H1 (cell line): ENCODE results near the gene MAP1LC3C. TPM values are rescaled to one million over a fixed set of nuclear protein-coding genes. Genes with fewer than 3 reads are reported as not detected.

Source experiments
- CTCF ChIA-PET: fragments of 300-600 bp; sonication (Branson Sonifier 250); formaldehyde crosslinking; loops from one replicate; lab custom pipeline; 2021; ENCODE audit not compliant: partially characterized antibody; lab: Charles Lee
- POLR2A ChIA-PET: fragments of 300-600 bp; sonication (Branson Sonifier 250); formaldehyde crosslinking; loops from one replicate; lab custom pipeline; 2021; ENCODE audit warnings: inconsistent platforms; ENCODE audit not compliant: partially characterized antibody; lab: Charles Lee
- DNase-seq, 2 experiments: peaks; one replicate each; pipeline versions ENCODE4 v3.0.0 to v3.0.0-alpha.2; 2010 to 2022; ENCODE audit warnings: low spot score in 2 of 2, low read depth in 1 of 2, mixed read lengths in 1 of 2
- FAIRE-seq: peaks from 2 replicates; lab custom pipeline; 2011; peaks lifted over from hg19 to GRCh38; lab: Jason Lieb, UNC
- H2AFZ ChIP-seq: 2 replicates; pipeline ENCODE4 v1.8.1; 2012; ENCODE audit warnings: low read length, inconsistent platforms
- H2AK5ac ChIP-seq: 2 replicates; pipeline ENCODE4 v1.6.1; 2013; ENCODE audit warnings: low read depth, low read length
- H2BK120ac ChIP-seq: replicated peaks from 2 replicates; pipeline ENCODE3; 2013; ENCODE audit warnings: low read depth, low read length, inconsistent platforms
- H2BK12ac ChIP-seq: 2 replicates; pipeline ENCODE4 v1.6.1; 2013; ENCODE audit warnings: low read depth, low read length
- H2BK15ac ChIP-seq: 2 replicates; pipeline ENCODE4 v1.6.1; 2013; ENCODE audit warnings: low read length
- H2BK20ac ChIP-seq: 2 replicates; pipeline ENCODE4 v1.6.1; 2013; ENCODE audit warnings: low read length
- H2BK5ac ChIP-seq: 2 replicates; pipeline ENCODE4 v1.6.1; 2013; ENCODE audit warnings: low read depth, low read length
- H3K14ac ChIP-seq: 2 replicates; pipeline ENCODE4 v1.6.1; 2013; ENCODE audit warnings: inconsistent platforms; ENCODE audit not compliant: insufficient read length
- H3K18ac ChIP-seq: 2 replicates; pipeline ENCODE4 v1.6.1; 2013; ENCODE audit warnings: low read length; ENCODE audit errors: extremely low read depth
- H3K23ac ChIP-seq: 2 replicates; pipeline ENCODE4 v1.6.1; 2013; ENCODE audit warnings: inconsistent platforms; ENCODE audit not compliant: insufficient read length
- H3K23me2 ChIP-seq: 2 replicates; pipeline ENCODE4 v1.6.1; 2013; ENCODE audit warnings: low read depth, low read length
- H3K27ac ChIP-seq: 2 replicates; pipeline ENCODE4 v1.6.1; 2011; ENCODE audit warnings: low read depth, low read length, inconsistent platforms
- H3K27me3 ChIP-seq, 4 experiments: replicated peaks in 1 of 4; 1 replicate in 1 of 4; 2 replicates in 3 of 4; pipeline versions ENCODE4 v1.6.1 to v1.8.1; 2011 to 2013; ENCODE audit warnings: low read length in 3 of 4, mild to moderate bottlenecking in 3 of 4, inconsistent platforms in 2 of 4, mixed read lengths in 2 of 4, moderate library complexity in 1 of 4; ENCODE audit not compliant: control insufficient read depth in 3 of 4, insufficient read depth in 3 of 4; ENCODE audit errors: extremely low read depth in 1 of 4
- H3K36me3 ChIP-seq, 4 experiments: 2 replicates each; pipeline versions ENCODE4 v1.6.1 to v1.8.1; 2011 to 2013; ENCODE audit warnings: mild to moderate bottlenecking in 4 of 4, low read length in 3 of 4, moderate library complexity in 2 of 4, control low read depth in 1 of 4, inconsistent platforms in 1 of 4; ENCODE audit not compliant: insufficient read depth in 4 of 4, control insufficient read depth in 2 of 4
- H3K4ac ChIP-seq: replicated peaks from 2 replicates; pipeline ENCODE3; 2013; ENCODE audit warnings: low read length, low read depth, mixed read lengths, inconsistent platforms; ENCODE audit not compliant: insufficient read length
- H3K4me1 ChIP-seq, 4 experiments: replicated peaks in 1 of 4; 1 replicate in 1 of 4; 2 replicates in 3 of 4; pipeline versions ENCODE4 v1.6.1 to v1.8.1; 2011 to 2013; ENCODE audit warnings: low read length in 3 of 4, inconsistent platforms in 2 of 4, mixed read lengths in 1 of 4; ENCODE audit not compliant: insufficient read depth in 4 of 4, control insufficient read depth in 3 of 4
- H3K4me2 ChIP-seq, 2 experiments: 2 replicates each; pipeline versions ENCODE4 v1.6.1 to v1.8.1; 2011 to 2013; ENCODE audit warnings: low read depth in 2 of 2, low read length in 2 of 2, control low read depth in 1 of 2, inconsistent platforms in 1 of 2, mild to moderate bottlenecking in 1 of 2; ENCODE audit not compliant: insufficient read depth in 1 of 2
- H3K4me3 ChIP-seq, 4 experiments: fragments of 200-600, 300-600 bp in 1 of 4; sonication (generic), shearing (Covaris generic), sonication (Bioruptor Twin) in 1 of 4; 2 replicates each; pipeline versions ENCODE4 v1.5.1 to v1.8.1; 2011 to 2016; ENCODE audit warnings: low read length in 4 of 4, low read depth in 3 of 4, control low read depth in 2 of 4, inconsistent platforms in 2 of 4, mild to moderate bottlenecking in 2 of 4, mixed read lengths in 1 of 4, moderate library complexity in 1 of 4; ENCODE audit not compliant: insufficient read depth in 2 of 4; ENCODE audit errors: extremely low read depth in 1 of 4
- H3K56ac ChIP-seq: replicated peaks from 2 replicates; pipeline ENCODE3; 2013; ENCODE audit warnings: low read depth, mild to moderate bottlenecking, mixed read lengths, low read length, inconsistent platforms; ENCODE audit not compliant: insufficient read length
- H3K79me1 ChIP-seq: 2 replicates; pipeline ENCODE4 v1.6.1; 2013; ENCODE audit warnings: low read depth, low read length, control low read depth
- H3K79me2 ChIP-seq, 2 experiments: 2 replicates each; pipeline versions ENCODE4 v1.6.1 to v1.8.1; 2012 to 2013; ENCODE audit warnings: low read length in 2 of 2, mild to moderate bottlenecking in 2 of 2, inconsistent platforms in 1 of 2; ENCODE audit not compliant: insufficient read depth in 2 of 2, control insufficient read depth in 1 of 2
- H3K9ac ChIP-seq, 4 experiments: replicated peaks in 1 of 4; 1 replicate in 1 of 4; 2 replicates in 3 of 4; pipeline versions ENCODE4 v1.6.1 to v1.8.1; 2011 to 2013; ENCODE audit warnings: low read depth in 3 of 4, low read length in 3 of 4, control low read depth in 2 of 4, mild to moderate bottlenecking in 2 of 4, moderate library complexity in 2 of 4, inconsistent platforms in 1 of 4; ENCODE audit errors: extremely low read depth in 1 of 4
- H3K9me3 ChIP-seq, 2 experiments: 2 replicates each; pipeline versions ENCODE4 v1.6.1 to v1.8.1; 2012 to 2013; ENCODE audit warnings: mild to moderate bottlenecking in 2 of 2, moderate library complexity in 2 of 2, control low read depth in 1 of 2, inconsistent platforms in 1 of 2, low read depth in 1 of 2, low read length in 1 of 2, mixed read lengths in 1 of 2; ENCODE audit not compliant: insufficient read depth in 2 of 2
- H4K20me1 ChIP-seq, 2 experiments: replicated peaks in 1 of 2; 2 replicates each; pipeline versions ENCODE3 to v1.8.1; 2011 to 2013; ENCODE audit warnings: inconsistent platforms in 2 of 2, low read length in 2 of 2, mild to moderate bottlenecking in 1 of 2; ENCODE audit not compliant: insufficient read depth in 2 of 2, control insufficient read depth in 1 of 2
- H4K5ac ChIP-seq: 2 replicates; pipeline ENCODE4 v1.6.1; 2013; ENCODE audit warnings: low read length, low read depth, mixed read lengths, inconsistent platforms; ENCODE audit not compliant: insufficient read length
- H4K8ac ChIP-seq: 2 replicates; pipeline ENCODE4 v1.8.0; 2013; ENCODE audit warnings: mild to moderate bottlenecking, moderate library complexity, low read length, inconsistent platforms; ENCODE audit not compliant: insufficient read depth; ENCODE audit errors: extremely low read depth
- H4K91ac ChIP-seq: replicated peaks from 2 replicates; pipeline ENCODE3; 2013; ENCODE audit warnings: low read length, mixed read lengths, inconsistent platforms; ENCODE audit not compliant: insufficient read length
- BACH1 ChIP-seq: IDR thresholded peaks from 2 replicates; pipeline ENCODE4 v1.6.1; 2012; ENCODE audit warnings: low read length, improper control_type of control experiment
- CBX8 ChIP-seq: fragments of 300-800, 300-1000 bp; sonication (generic); IDR thresholded peaks from 2 replicates; pipeline ENCODE4 v1.7.1; 2016; ENCODE audit warnings: low read depth, low read length, borderline replicate concordance
- EP300 ChIP-seq, 2 experiments: IDR thresholded peaks; 1 replicate in 1 of 2; 2 replicates in 1 of 2; pipeline ENCODE4 v1.6.1; 2011 to 2012; ENCODE audit warnings: low read depth in 2 of 2, low read length in 2 of 2, mild to moderate bottlenecking in 2 of 2, borderline replicate concordance in 1 of 2, inconsistent platforms in 1 of 2, moderate library complexity in 1 of 2
- GTF2F1 ChIP-seq: IDR thresholded peaks from 2 replicates; pipeline ENCODE4 v1.6.1; 2012; ENCODE audit warnings: low read depth, low read length, improper control_type of control experiment, borderline replicate concordance
- HDAC2 ChIP-seq, 2 experiments: fragments of 300-600 bp in 1 of 2; sonication (generic) in 1 of 2; IDR thresholded peaks; 2 replicates each; pipeline ENCODE4 v1.6.1; 2011 to 2012; ENCODE audit warnings: low read depth in 2 of 2, low read length in 2 of 2, mild to moderate bottlenecking in 2 of 2, moderate library complexity in 2 of 2, borderline replicate concordance in 1 of 2, inconsistent platforms in 1 of 2
- MAFK ChIP-seq: IDR thresholded peaks from 2 replicates; pipeline ENCODE4 v1.6.1; 2012; ENCODE audit warnings: low read depth, mild to moderate bottlenecking, improper control_type of control experiment, low read length
- MAX ChIP-seq: IDR thresholded peaks from 2 replicates; pipeline ENCODE4 v1.6.1; 2012; ENCODE audit warnings: inconsistent platforms
- PHF8 ChIP-seq: fragments of 200-600 bp; sonication (generic); conservative IDR thresholded peaks from 2 replicates; pipeline ENCODE4 v1.7.1; 2012; ENCODE audit warnings: low read depth, mild to moderate bottlenecking, inconsistent platforms, low read length, moderate library complexity
- POLR2AphosphoS5 ChIP-seq: IDR thresholded peaks from 2 replicates; pipeline ENCODE4 v1.6.1; 2011; ENCODE audit warnings: low read depth, low read length
- RXRA ChIP-seq: IDR thresholded peaks from 2 replicates; pipeline ENCODE4 v1.6.1; 2011; ENCODE audit warnings: low read depth, mild to moderate bottlenecking, low read length, moderate library complexity; ENCODE audit not compliant: insufficient read depth
- SIX5 ChIP-seq: IDR thresholded peaks from 2 replicates; pipeline ENCODE4 v1.6.1; 2011; ENCODE audit warnings: mild to moderate bottlenecking, low read depth, low read length
- TBP ChIP-seq: IDR thresholded peaks from 2 replicates; pipeline ENCODE4 v1.6.1; 2011; ENCODE audit warnings: low read depth, low read length, improper control_type of control experiment
- WGBS, 2 experiments: shearing (Covaris generic) in 1 of 2; methylation state at CpG; one replicate each; pipeline versions ENCODE4 v1.1.6 to v1.1.7; 2013 to 2015; ENCODE audit warnings: low lambda C conversion rate in 2 of 2, mixed read lengths in 2 of 2, inconsistent platforms in 1 of 2, low coverage in 1 of 2, missing lambda C conversion rate in 1 of 2; ENCODE audit not compliant: insufficient replicate concordance in 2 of 2, insufficient coverage in 1 of 2, insufficient read length in 1 of 2; ENCODE audit errors: extremely low coverage in 1 of 2, missing lambda C conversion rate in 1 of 2; 5-methylcytosine and 5-hydroxymethylcytosine counted together
- polyA plus RNA-seq, 7 experiments: library from polyadenylated mRNA; depleted of rRNA in 3 of 7; stranded (reverse) in 5 of 7; unstranded in 2 of 7; fragments of >200 nt in 5 of 7; fragments of 200-250 nt in 2 of 7; gene quantifications; 1 replicate in 5 of 7; 2 replicates in 1 of 7; 4 replicates in 1 of 7; pipeline versions ENCODE4 v1.2.1 to v1.2.3, GENCODE V29; 2011 to 2013; ENCODE audit warnings: missing spikeins in 2 of 7, mixed read lengths in 2 of 7
- total RNA-seq: library from RNA; stranded (reverse); fragmentation: NEBNext Ultra II Directional; extraction: Animal tissue kit (Norgen Biotek cat#: 25700); gene quantifications from 2 replicates; pipeline ENCODE4 v1.2.1, GENCODE V29; 2021

Gene MAP1LC3C
- total and polyA plus RNA-seq, 2 of the 8 experiments (the other 6 are each of a cell fraction or from before 2014, with no cell fraction given): 1.7 to 3.2 TPM

DNA sequence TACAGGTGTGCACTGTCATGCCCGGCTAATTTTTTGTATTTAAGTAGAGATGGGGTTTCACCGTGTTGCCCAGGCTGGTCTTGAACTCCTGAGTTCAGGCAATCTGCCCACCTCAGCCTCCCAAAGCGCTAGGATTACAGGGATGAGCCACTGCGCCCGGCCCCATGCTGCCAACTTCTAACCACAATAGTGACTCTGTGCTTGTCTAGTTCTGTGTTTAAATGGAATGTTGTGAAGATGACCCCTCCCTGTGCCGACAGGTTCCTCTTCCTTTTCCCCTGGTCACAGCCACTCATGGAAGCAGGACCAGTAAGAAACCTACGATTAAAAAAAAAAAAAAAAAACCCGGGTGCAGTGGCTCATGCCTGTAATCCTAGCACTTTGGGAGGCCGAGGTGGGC lies 4.7 kb downstream of the MAP1LC3C start:
- Histone ChIP-seq H3K14ac (no peak overlapping the region), H3K18ac (no peak overlapping the region), H3K36me3 (no peaks in the 10 kb centered on the region), H2BK15ac (no peak overlapping the region), H4K5ac (no peak overlapping the region), H2AK5ac (no peak overlapping the region), H2BK20ac (no peak overlapping the region), H4K20me1 (no peaks in the 10 kb centered on the region), H3K4me1 (peaks cover under 1 to 3% (median 3%) of the 10 kb centered on the region in 4 experiments; a peak in 5 of 7 replicates), H2BK12ac (no peak overlapping the region), H3K27ac (no peak overlapping the region), H3K79me1 (no peaks in the 10 kb centered on the region), H3K4me3 (no peak overlapping the region), H3K4me2 (no peak overlapping the region), H4K91ac (no peak overlapping the region), H3K56ac (no peak overlapping the region), H2BK5ac (no peak overlapping the region), H3K23me2 (no peaks in the 10 kb centered on the region; the same call in 1 of the 2 replicates), H3K27me3 (no peaks in the 10 kb centered on the region), H3K4ac (no peak overlapping the region), H3K9me3 (no peaks in the 10 kb centered on the region), H2AFZ (no peak overlapping the region), H3K9ac (no peak overlapping the region), H4K8ac (no peak overlapping the region), H3K79me2 (no peaks in the 10 kb centered on the region), H3K23ac (no peak overlapping the region), H2BK120ac (no peak overlapping the region)
- WGBS, 2 experiments: 95% methylated on average over 7 of the region's 9 CpGs; no CpG with 5 or more reads in 1 of the 2 experiments
- ChIA-PET POLR2A (no interaction called here), CTCF (interaction anchor here (1.4 to 2.4 kb wide), 3 partner anchors 8 to 98 kb away, joined by 4 to 12 read pairs (median 10); no protein-coding TSS in a partner anchor)
- FAIRE-seq (no peak), DNase-seq (no peak)
- TF ChIP-seq BACH1: no peak
- no peak for TF ChIP-seq MAFK
- TF ChIP-seq PHF8: no peak
- TF ChIP-seq TBP: no peak
- no peak for TF ChIP-seq MAX
- TF ChIP-seq EP300 (IDR thresholded peaks at IDR 0.05; ENCODE audit: borderline replicate concordance in 1 of 2, low read depth in 2 of 2, low read length in 2 of 2): no peak
- no peak for TF ChIP-seq RXRA
- no peak for TF ChIP-seq CBX8
- no peak for TF ChIP-seq GTF2F1
- no peak for TF ChIP-seq SIX5
- no peak for TF ChIP-seq POLR2AphosphoS5
- no peak for TF ChIP-seq HDAC2 (IDR thresholded peaks at IDR 0.05; ENCODE audit: borderline replicate concordance in 1 of 2, low read depth in 2 of 2, low read length in 2 of 2)
